GM10847 (cell line): ENCODE results near the gene EME1.

Experiments
- POLR2A ChIP-seq: IDR thresholded peaks from 2 replicates; pipeline ENCODE4 v1.6.1; 2011; ENCODE audit not compliant: insufficient read length; ENCODE audit errors: extremely low read depth

EME1 gene

GRCh38 chr17:50394711-50395110, 21.7 kb downstream of the EME1 start:
- TF ChIP-seq POLR2A: no peak

- TF ChIP-seq POLR2A: no peak
Measured at GRCh38 chr17:50396261-50397110, 23.5 kb downstream of the EME1 start.

- peak; percentile 89 for TF ChIP-seq POLR2A
Measured at GRCh38 chr17:50397111-50397918, 24.3 kb downstream of the EME1 start, which contains the start of gene LRRC59. LRRC59 (minus strand) TSS chr17:50397523; CDS start chr17:50397317, 206 bp downstream.

GRCh38 chr17:50397919-50398285, 24.9 kb downstream of the EME1 start:
- no peak for TF ChIP-seq POLR2A

- TF ChIP-seq POLR2A: no peak
Measured at GRCh38 chr17:50406578-50406977, 33.5 kb downstream of the EME1 start.

- no peak for TF ChIP-seq POLR2A
Measured at GRCh38 chr17:50407921-50408320, 34.9 kb downstream of the EME1 start.

GRCh38 chr17:50412188-50412732, 39.2 kb downstream of the EME1 start:
- TF ChIP-seq POLR2A: no peak

- TF ChIP-seq POLR2A: no peak
Measured at GRCh38 chr17:50414808-50415207, 41.8 kb downstream of the EME1 start.

GRCh38 chr17:50420419-50421112, 47.5 kb downstream of the EME1 start:
- no peak for TF ChIP-seq POLR2A

GRCh38 chr17:50421308-50422051, 48.5 kb downstream of the EME1 start:
- TF ChIP-seq POLR2A: no peak

- TF ChIP-seq POLR2A: no peak
Measured at GRCh38 chr17:50422738-50423137, 49.7 kb downstream of the EME1 start.

GRCh38 chr17:50423553-50424159, 50.6 kb downstream of the EME1 start:
- TF ChIP-seq POLR2A: no peak

GRCh38 chr17:50424246-50424995, 51.4 kb downstream of the EME1 start:
- no peak for TF ChIP-seq POLR2A

- TF ChIP-seq POLR2A: no peak
Measured at GRCh38 chr17:50424996-50425681, 52.1 kb downstream of the EME1 start.
